Measurements from ENCODE around the gene FADS2. TPM values are rescaled to one million over a fixed set of nuclear protein-coding genes. Genes with fewer than 3 reads are reported as not detected.

Gene FADS2
- total and polyA plus RNA-seq, 9 of the 15 experiments (the other 6 are each of a cell fraction or from before 2014, with no cell fraction given) = 2.9 to 42.8 (median 16.2) TPM

DNA sequence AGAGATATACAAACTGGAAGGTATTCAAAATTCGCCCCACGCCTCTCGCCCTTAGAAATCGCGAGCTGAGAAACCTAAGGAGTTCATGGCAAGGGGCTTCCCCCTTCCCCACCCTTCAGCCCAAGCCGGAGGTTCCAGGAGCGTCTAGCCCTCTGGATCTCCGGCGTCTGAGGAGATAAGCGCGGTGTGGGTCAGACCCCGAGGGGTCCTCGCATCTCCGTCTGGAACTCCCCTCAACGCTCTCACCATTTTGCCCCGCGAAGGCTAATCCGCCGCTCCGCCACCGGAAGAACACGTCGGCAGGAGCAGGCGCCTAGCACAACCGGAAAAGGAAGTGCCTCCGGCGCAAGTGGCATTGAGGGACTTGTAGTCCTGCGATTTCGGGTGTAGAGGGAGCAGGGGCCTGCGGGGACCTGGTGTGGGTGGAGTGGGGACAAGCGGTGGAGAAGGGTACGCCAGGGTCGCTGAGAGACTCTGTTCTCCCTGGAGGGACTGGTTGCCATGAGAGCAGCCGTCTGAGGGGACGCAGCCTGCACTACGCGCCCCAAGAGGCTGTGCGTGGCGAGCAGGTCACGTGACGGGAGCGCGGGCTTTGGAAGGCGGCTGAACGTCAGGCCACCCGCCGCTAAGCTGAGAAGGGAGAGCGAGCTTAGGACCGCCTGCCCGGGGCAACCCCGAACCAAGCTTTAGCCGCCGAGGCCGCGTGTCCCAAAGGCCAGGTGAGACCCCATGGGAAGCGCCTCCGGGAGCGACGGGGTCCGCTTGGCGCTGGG, 35.6 kb upstream of the FADS2 start, which contains the start of the genes FEN1 and TMEM258 (continued):
- TF ChIP-seq ZNF766 (CRISPR knock-in tag; conservative IDR thresholded peaks at IDR 0.05) (peak; percentile 92), HDAC2 (IDR thresholded peaks at IDR 0.05) (no peak), ERF (CRISPR knock-in tag; IDR thresholded peaks at IDR 0.05) (peak; percentile 32), CEBPB (tag; IDR thresholded peaks at IDR 0.05) (no peak), SMAD2 (IDR thresholded peaks at IDR 0.05; ENCODE audit: low read depth, low read length) (no peak), POLR2AphosphoS5 (IDR thresholded peaks at IDR 0.05; ENCODE audit: control insufficient read depth, insufficient read depth, low read depth, low read length) (peak; percentile 70), MTA1 (IDR thresholded peaks at IDR 0.05; ENCODE audit: borderline replicate concordance) (peak; percentile 33; the same call in 1 of the 2 replicates), ATF7 (IDR thresholded peaks at IDR 0.05) (peak; percentile 76; the same call in 1 of the 2 replicates), RCOR1 (IDR thresholded peaks at IDR 0.05; ENCODE audit: borderline replicate concordance in 1 of 2, low read depth in 2 of 2, low read length in 2 of 2) (no peak), POLR2A (conservative IDR thresholded peaks at IDR 0.05) (peak; percentile 94), LCOR (CRISPR knock-in tag; IDR thresholded peaks at IDR 0.05) (peak; percentile 86), EWSR1 (IDR thresholded peaks at IDR 0.05; ENCODE audit: borderline replicate concordance, low read depth, partially characterized antibody) (no peak), KAT7 (CRISPR knock-in tag; IDR thresholded peaks at IDR 0.05; ENCODE audit: borderline replicate concordance) (peak; percentile 94), ZNF165 (CRISPR knock-in tag; IDR thresholded peaks at IDR 0.05; ENCODE audit: borderline replicate concordance) (0 out of 2 replicates have a peak, but pooled peaks have one; percentile 27), RBBP5 (IDR thresholded peaks at IDR 0.05; ENCODE audit: borderline replicate concordance, insufficient read depth, low read length, poor library complexity, severe bottlenecking) (peak; percentile 79), PHF20 (IDR thresholded peaks at IDR 0.05; ENCODE audit: partially characterized antibody) (peak; percentile 72)
- TF ChIP-seq, protein P1, sequence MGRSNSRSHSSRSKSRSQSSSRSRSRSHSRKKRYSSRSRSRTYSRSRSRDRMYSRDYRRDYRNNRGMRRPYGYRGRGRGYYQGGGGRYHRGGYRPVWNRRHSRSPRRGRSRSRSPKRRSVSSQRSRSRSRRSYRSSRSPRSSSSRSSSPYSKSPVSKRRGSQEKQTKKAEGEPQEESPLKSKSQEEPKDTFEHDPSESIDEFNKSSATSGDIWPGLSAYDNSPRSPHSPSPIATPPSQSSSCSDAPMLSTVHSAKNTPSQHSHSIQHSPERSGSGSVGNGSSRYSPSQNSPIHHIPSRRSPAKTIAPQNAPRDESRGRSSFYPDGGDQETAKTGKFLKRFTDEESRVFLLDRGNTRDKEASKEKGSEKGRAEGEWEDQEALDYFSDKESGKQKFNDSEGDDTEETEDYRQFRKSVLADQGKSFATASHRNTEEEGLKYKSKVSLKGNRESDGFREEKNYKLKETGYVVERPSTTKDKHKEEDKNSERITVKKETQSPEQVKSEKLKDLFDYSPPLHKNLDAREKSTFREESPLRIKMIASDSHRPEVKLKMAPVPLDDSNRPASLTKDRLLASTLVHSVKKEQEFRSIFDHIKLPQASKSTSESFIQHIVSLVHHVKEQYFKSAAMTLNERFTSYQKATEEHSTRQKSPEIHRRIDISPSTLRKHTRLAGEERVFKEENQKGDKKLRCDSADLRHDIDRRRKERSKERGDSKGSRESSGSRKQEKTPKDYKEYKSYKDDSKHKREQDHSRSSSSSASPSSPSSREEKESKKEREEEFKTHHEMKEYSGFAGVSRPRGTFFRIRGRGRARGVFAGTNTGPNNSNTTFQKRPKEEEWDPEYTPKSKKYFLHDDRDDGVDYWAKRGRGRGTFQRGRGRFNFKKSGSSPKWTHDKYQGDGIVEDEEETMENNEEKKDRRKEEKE (IDR thresholded peaks at IDR 0.05; ENCODE audit: borderline replicate concordance in 1 of 2, control insufficient read depth in 1 of 2, low read depth in 2 of 2, low read length in 1 of 2) = 0 out of 4 replicates have a peak, but pooled peaks of 1 of the 2 experiments have one; percentile 36
- TF ChIP-seq, protein P2, sequence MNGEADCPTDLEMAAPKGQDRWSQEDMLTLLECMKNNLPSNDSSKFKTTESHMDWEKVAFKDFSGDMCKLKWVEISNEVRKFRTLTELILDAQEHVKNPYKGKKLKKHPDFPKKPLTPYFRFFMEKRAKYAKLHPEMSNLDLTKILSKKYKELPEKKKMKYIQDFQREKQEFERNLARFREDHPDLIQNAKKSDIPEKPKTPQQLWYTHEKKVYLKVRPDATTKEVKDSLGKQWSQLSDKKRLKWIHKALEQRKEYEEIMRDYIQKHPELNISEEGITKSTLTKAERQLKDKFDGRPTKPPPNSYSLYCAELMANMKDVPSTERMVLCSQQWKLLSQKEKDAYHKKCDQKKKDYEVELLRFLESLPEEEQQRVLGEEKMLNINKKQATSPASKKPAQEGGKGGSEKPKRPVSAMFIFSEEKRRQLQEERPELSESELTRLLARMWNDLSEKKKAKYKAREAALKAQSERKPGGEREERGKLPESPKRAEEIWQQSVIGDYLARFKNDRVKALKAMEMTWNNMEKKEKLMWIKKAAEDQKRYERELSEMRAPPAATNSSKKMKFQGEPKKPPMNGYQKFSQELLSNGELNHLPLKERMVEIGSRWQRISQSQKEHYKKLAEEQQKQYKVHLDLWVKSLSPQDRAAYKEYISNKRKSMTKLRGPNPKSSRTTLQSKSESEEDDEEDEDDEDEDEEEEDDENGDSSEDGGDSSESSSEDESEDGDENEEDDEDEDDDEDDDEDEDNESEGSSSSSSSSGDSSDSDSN (IDR thresholded peaks at IDR 0.05; ENCODE audit: borderline replicate concordance in 1 of 2, low read depth in 2 of 2, low read length in 2 of 2) = 0 out of 4 replicates have a peak, but pooled peaks of 1 of the 2 experiments have one; percentile 63
